A673 (cell line): Measurements from ENCODE around the gene CLEC7A.

Experiments used
- CTCF ChIP-seq: fragments of 300-800, 200-600 bp; sonication (generic); conservative IDR thresholded peaks from 2 replicates; pipeline ENCODE4 v1.5.1; 2017; ENCODE audit warnings: low read depth, mild to moderate bottlenecking, antibody characterized with exemption, low read length, moderate library complexity, mixed read lengths
- EZH2 ChIP-seq: fragments of 200-600 bp; sonication (generic); IDR thresholded peaks from 2 replicates; pipeline ENCODE4 v1.6.1; 2017; ENCODE audit warnings: borderline replicate concordance, low read depth, mild to moderate bottlenecking, mixed read lengths, antibody characterized with exemption, low read length; ENCODE audit not compliant: poor library complexity, severe bottlenecking

GRCh38 chr12:10111451-10111850, 18.5 kb downstream of the CLEC7A start:
- TF ChIP-seq CTCF = no peak
- TF ChIP-seq EZH2 = no peak
